GM12801 (cell line): ENCODE measurements around the gene ZSWIM1.

Experiments
- CTCF ChIP-seq: IDR thresholded peaks from one replicate; pipeline ENCODE4 v1.5.1; 2011; ENCODE audit warnings: control low read depth; ENCODE audit not compliant: insufficient read length; ENCODE audit errors: extremely low read depth

ZSWIM1 gene

GRCh38 chr20:45848969-45849582 lies 32.0 kb upstream of the ZSWIM1 start:
- TF ChIP-seq CTCF, result no peak

- TF ChIP-seq CTCF, result no peak
These were observed 30.8 kb upstream of the ZSWIM1 start for GRCh38 chr20:45850238-45850637.

GRCh38 chr20:45850926-45851325 lies 30.1 kb upstream of the ZSWIM1 start:
- no peak for TF ChIP-seq CTCF

GRCh38 chr20:45851501-45851900 lies 29.5 kb upstream of the ZSWIM1 start:
- TF ChIP-seq CTCF, result no peak

- no peak for TF ChIP-seq CTCF
These were observed 28.7 kb upstream of the ZSWIM1 start for GRCh38 chr20:45852326-45852725.

- no peak for TF ChIP-seq CTCF
These were observed 27.5 kb upstream of the ZSWIM1 start for GRCh38 chr20:45853484-45853883.

- no peak for TF ChIP-seq CTCF
These were observed 23.7 kb upstream of the ZSWIM1 start, which contains the start of the genes ACOT8 and ZSWIM3 for GRCh38 chr20:45857114-45857881. ACOT8 (minus strand) TSS chr20:45857392; CDS start chr20:45857315, 77 bp downstream. ZSWIM3 (plus strand) TSS chr20:45857614; CDS start chr20:45857826, 212 bp downstream.
